HG03558 (cell line): Measurements from ENCODE around the gene MTG1.
"Not testable (repeated sequence)": the region's sequence is repeated elsewhere in the genome, so short reads cannot be mapped to it uniquely, and the experiment has no call there.

Experiments used
- ATAC-seq: cut with Tn5 transposase; IDR thresholded peaks from one replicate; pipeline ENCODE4 v1.9.1; 2021; ENCODE audit warnings: moderate number of reproducible peaks; ENCODE audit not compliant: unreplicated experiment; ENCODE audit errors: extremely low read depth

MTG1 gene

GRCh38 chr10:133377025-133377817 is 16.7 kb upstream of the MTG1 start:
- no peak for ATAC-seq

- no peak for ATAC-seq
Measured at GRCh38 chr10:133377818-133378250, 16.1 kb upstream of the MTG1 start.

- ATAC-seq: no peak
Measured at GRCh38 chr10:133378251-133379096, 15.5 kb upstream of the MTG1 start.

GRCh38 chr10:133379152-133379800 is 14.7 kb upstream of the MTG1 start, which contains the start of gene PAOX:
TSS of gene PAOX (plus strand) at chr10:133379262. CDS start at chr10:133379317, 55 bp downstream.
- peak; percentile 39 for ATAC-seq

DNA sequence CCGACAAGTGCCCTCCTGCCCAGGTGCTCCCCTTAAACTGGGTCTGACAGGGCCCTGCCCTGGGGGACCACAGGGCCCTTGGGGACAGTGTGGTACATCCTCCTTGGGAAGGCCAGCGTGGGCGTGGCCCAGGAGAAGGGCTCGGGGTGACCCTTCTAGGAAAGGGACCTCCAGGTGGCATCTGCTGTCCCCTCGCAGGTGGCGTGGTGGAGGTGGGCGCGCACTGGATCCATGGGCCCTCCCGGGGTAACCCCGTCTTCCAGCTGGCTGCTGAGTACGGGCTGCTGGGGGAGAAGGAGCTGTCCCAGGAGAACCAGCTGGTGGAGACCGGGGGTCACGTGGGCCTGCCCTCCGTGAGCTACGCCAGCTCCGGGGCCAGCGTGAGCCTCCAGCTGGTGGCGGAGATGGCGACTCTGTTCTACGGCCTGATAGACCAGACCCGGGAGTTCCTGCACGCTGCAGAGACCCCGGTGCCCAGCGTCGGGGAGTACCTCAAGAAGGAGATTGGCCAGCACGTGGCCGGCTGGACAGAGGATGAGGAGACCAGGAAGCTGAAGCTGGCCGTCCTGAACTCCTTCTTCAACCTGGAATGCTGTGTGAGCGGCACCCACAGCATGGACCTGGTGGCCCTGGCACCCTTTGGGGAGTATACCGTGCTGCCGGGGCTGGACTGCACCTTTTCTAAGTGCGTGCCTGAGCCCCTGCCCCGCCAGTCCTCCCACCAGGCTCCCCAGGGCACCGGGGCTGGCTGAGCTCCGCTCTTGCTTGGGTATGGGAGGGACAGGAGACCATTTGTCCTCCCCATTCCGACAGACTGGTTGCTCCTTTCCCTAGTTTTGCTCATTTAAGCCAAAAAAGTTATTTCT is 13.9 kb upstream of the MTG1 start:
- ATAC-seq: no peak

- ATAC-seq: no peak
Measured at GRCh38 chr10:133381036-133381435, 12.9 kb upstream of the MTG1 start.

GRCh38 chr10:133383551-133383950 is 10.4 kb upstream of the MTG1 start:
- ATAC-seq: no peak

GRCh38 chr10:133384071-133384470 is 9.9 kb upstream of the MTG1 start:
- no peak for ATAC-seq

GRCh38 chr10:133385214-133385613 is 8.7 kb upstream of the MTG1 start:
- no peak for ATAC-seq

DNA sequence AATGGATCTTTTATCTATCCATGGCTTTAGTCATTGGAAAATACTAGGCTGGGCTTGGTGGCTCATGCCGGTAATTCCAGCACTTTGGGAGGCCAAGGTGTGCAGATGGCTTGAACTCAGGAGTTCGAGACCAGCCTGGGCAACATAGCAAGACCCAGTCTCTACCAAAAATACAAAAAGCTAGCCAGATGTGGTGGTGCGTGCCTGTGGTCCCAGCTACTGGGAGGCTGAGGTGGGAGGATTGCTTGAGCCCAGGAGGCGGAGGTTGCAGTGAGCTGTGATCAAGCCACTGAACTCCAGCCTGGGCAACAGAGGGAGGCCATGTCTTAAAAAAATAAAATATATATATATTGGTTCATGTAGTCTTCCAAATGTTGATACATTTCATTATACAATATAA is 7.0 kb upstream of the MTG1 start:
- ATAC-seq: not testable (repeated sequence)

GRCh38 chr10:133388236-133388972 is 5.6 kb upstream of the MTG1 start:
- ATAC-seq: no peak

- ATAC-seq: peak; percentile 84
Measured at GRCh38 chr10:133388973-133389818, 4.8 kb upstream of the MTG1 start.

DNA sequence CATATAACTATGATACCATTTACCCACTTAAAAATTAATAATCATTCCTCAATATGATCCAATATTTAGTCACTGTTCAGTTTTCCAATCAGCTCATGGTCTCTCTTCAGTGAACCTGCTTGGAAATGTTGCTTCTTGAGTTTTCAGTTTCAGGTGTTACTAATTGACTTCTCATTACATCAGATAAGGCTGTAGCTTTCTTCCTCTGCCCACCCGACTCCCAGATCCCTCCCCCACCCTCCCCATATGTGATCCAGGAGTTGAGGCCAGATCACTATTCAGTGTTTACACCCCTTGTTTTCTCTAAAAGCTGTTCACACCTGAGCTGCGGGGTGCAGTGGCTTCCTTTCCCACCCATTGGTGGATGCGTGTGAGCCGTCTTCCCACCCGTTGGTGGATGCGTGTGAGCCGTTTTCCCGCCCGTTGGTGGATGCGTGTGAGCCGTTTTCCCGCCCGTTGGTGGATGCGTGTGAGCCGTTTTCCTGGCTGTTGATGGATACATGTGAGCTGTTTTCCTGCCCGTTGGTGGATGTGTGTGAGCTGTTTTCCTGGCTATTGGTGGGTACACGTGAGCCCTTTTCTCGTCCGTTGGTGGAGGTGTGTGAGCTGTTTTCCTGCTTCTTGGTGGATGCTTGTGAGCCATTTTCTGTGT is 3.2 kb upstream of the MTG1 start:
- ATAC-seq: no peak

DNA sequence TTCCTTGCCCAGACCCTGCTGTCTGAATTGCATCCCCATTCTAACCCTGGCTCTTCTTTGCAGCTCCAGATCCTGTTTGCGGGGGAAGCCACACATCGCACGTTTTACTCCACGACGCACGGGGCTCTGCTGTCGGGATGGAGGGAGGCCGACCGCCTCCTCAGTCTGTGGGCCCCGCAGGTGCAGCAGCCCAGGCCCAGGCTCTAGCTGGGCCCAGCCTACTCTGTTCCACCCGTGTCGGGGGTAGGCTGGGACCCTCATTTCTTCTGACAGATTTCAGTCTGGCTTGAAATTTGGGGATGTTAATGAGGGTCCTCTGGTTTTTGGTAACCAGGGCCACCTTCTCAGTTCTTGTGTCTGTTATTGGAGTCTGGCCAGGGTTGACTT is 2.7 kb upstream of the MTG1 start:
- ATAC-seq: no peak

DNA sequence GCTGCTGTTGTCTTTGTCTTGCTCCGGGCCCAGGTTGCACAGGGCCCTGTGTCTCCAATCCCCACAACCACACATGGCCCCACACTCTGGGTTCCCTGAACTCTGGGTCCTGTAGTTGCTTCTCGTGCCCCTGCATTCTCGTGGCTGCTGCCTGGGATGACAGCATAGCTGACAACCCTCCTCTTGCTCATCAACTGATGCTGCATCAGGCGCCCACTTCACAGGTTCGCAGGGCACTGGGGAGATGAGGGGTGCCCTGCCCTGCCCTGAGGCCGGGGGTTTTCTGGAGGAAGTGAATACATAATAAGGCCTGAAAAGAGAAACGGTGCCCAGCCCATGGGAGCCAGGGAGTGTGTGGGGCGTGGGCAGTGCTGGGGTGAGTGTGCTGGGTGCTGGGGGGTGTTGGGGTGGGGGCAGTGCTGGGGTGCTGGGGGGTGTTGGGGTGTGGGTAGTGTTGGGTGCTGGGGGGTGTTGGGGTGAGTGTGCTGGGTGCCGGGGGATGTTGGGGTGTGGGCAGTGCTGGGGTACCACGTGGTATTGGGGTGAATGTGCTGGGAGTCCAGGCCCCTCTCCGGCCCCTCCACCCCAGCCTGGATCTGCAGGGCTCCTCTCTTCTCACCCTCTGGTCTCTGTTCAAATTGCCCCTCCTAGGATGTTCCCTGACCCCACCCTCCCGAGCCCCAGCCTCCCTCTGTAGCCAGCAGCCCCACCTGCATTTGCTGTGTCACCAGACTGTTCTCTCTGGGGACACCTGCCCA is 2.0 kb upstream of the MTG1 start:
- no peak for ATAC-seq

GRCh38 chr10:133393401-133394063 is 425 bp upstream of the MTG1 start:
- ATAC-seq: no peak

- ATAC-seq: no peak
Measured at GRCh38 chr10:133394801-133395221, 854 bp downstream of the MTG1 start.
